ENCODE data around the gene NEIL1.
"Not testable (repeated sequence)": the region's sequence is repeated elsewhere in the genome, so short reads cannot be mapped to it uniquely, and the experiment has no call there.

The NEIL1 gene

DNA sequence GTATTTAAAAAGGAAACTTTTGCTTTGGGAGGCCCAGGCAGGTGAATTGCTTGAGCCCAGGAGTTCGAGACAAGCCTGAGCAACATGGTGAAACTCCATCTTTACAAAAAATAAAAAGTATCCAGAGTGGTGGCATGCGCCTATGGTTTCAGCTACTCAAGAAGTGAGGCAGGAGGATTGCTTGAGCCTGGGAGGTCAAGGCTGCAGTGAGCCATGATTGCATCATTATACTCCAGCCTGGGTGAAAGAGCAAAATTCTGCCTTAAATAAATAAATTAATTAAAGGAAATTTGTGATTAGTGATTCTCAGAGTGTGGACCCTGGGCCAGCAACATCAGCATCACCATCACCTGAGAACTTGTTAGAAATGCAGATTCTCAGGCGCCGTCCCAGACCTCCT is 20.9 kb upstream of the NEIL1 start:
- no peak for TF ChIP-seq ZNF274 (IDR thresholded peaks at IDR 0.05; ENCODE audit: low read depth, low read length)

GRCh38 chr15:75327005-75327404 is 19.8 kb upstream of the NEIL1 start:
- no peak overlapping the region for H3K4me3 ChIP-seq (ENCODE audit: low read length)
- TF ChIP-seq ZNF274 (IDR thresholded peaks at IDR 0.05; ENCODE audit: low read depth, low read length) = no peak

More for the DNA sequence above, 20.9 kb upstream of the NEIL1 start:
- no peak overlapping the region for H3K4me3 ChIP-seq (ENCODE audit: low read length)

DNA sequence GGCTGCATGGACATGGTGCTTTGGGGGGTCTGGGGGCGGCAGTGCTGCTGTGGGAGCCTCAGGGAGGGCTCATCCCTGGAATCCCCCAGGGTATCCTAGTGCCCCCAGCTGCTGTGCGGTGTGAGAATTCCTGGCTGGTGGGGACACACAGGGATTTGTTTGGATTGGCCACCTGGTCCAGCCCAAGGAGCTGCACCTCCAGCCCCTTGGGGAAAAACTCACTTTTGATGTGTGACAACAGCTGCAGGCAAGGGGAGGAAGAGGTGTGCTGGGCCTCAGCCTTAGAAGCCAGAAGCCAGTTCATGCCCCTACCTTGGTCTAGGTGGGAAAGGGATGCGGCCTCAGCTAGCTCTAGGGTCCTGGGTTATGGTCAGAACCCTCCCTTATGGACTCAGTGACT is 19.3 kb upstream of the NEIL1 start:
- TF ChIP-seq ZNF274 (IDR thresholded peaks at IDR 0.05; ENCODE audit: low read depth, low read length) = no peak

DNA sequence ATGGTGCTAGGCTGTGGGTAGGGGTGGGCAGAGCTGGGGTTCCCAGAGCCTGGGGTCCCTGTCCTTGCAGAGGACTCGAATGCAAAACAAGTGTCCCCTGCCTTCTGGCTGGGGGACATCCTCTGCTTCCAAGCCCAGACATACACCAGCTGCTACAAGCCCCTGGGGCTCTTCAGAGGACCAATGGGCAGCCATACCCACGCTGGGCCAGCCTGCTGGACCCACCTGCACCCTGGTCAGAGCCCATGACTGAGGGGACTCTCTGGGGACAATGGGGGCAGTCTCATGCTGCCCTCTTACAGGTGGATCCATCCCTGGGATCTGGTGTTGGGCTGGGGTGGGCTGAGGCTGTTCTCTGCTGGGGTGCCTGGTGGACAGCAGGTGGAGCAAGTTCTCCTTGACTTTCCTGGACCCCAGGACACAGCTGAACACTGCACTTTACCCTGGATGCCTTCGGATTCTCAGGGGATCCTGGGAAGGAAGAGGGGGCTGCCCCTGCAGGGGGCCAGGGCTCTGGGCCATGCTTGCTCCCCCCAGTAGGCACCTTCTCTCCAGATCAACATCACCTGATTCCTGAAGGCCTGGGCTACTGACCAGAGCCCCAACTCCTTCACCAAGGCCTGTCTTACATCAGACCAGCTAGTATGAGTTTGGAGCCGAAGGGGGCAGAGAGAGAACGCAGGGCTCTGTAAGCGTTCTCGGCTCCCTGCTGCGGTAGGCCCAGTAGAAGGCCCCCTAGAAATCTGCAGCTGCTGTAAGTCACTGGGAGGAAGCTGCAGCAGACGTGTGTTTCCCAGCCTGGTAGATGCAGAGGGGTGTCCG is 18.1 kb upstream of the NEIL1 start:
- no peak for TF ChIP-seq ZNF274 (IDR thresholded peaks at IDR 0.05; ENCODE audit: low read depth, low read length)
- no peak overlapping the region for H3K4me3 ChIP-seq (ENCODE audit: low read length)

More for the DNA sequence above, 19.3 kb upstream of the NEIL1 start:
- H3K4me3 ChIP-seq (ENCODE audit: low read length) = no peak overlapping the region

GRCh38 chr15:75329571-75329970 is 17.3 kb upstream of the NEIL1 start:
- no peak for TF ChIP-seq ZNF274 (IDR thresholded peaks at IDR 0.05; ENCODE audit: low read depth, low read length)
- no peak overlapping the region for H3K4me3 ChIP-seq (ENCODE audit: low read length)

DNA sequence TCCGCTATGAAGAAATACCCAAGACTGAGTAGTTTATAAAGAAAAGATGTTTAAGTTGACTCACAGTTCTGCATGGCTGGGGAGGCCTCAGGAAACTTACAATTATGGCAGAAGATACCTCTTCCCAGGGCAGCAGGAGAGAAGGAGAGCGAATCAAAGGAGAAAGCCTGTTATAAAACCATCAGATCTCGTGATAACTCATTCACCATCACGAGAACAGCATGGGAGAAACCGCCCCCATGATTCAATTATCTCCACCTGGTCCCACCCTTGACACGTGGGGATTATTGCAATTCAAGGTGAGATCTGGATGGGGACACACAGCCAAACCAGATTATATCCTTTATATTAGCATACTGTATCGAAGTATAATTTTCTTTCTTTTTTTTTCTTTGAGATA is 14.7 kb upstream of the NEIL1 start:
- not testable (repeated sequence) for H3K4me3 ChIP-seq (ENCODE audit: low read length)

- H3K4me3 ChIP-seq (ENCODE audit: low read length) = not testable (repeated sequence)
Measured at GRCh38 chr15:75333654-75334419, 13.0 kb upstream of the NEIL1 start.

DNA sequence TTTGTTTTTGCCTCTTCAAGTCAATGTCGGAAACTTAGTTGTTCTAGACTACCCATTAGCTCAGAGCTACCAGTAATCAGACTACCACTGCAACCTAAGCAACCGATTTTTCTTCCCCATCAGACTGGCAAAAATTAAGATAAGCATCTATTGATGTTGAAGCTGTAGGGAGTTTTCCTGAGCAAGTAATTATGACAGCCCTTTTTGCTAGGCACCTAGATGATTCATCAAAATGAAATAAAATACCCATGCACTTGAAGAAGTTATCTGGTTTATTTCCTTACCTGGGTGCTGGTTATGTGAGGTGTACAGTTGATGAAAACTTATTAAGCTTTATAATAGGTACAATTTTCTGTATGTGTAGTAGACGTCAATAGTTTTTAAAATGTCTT is 11.5 kb upstream of the NEIL1 start:
- H3K4me3 ChIP-seq (ENCODE audit: low read length) = peak overlapping the region; percentile 81
- no peak for TF ChIP-seq ZNF274 (IDR thresholded peaks at IDR 0.05; ENCODE audit: low read depth, low read length)

DNA sequence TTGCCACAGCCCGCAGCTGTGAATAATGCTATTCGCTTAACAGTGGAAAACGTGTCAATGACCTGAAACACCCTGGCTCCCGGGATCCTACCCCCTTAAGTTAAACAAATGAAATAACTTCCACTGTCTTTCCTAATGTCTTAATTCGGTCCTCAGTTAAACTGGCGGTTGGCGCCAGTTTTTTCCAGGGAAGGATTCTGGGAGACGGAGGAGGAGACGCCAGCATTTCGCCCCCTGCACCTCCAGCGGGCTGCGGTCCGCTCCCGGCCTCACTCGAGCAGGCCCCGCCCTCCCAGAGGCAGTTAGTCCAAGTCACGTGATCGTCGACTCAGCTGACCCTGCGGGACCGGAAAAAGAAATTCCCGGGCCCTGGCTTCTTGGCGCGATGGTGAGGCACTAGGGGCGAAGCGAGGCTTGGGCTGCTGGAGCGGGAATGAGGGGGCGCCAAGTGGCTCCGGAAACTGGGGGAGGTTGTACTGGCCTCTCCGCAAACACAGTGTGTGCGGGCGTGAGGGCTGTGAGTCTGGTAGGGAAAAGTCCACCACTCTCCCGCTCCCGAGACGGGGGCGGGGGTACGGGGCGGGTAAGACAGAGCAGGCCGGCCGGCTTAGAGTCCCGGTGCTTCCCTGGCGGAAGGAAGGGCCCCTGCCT is 11.0 kb upstream of the NEIL1 start, which contains the start of gene COMMD4:
Gene COMMD4 (plus strand): TSS at position 359 of the 651 bp plus-strand sequence. CDS start 27 bp downstream, at position 386.
- TF ChIP-seq ZNF274 (IDR thresholded peaks at IDR 0.05; ENCODE audit: low read depth, low read length) = no peak
- H3K4me3 ChIP-seq (ENCODE audit: low read length) = peak within 1 kb of the TSS; percentile 81

- no peak for TF ChIP-seq ZNF274 (IDR thresholded peaks at IDR 0.05; ENCODE audit: low read depth, low read length)
- H3K4me3 ChIP-seq (ENCODE audit: low read length) = no peak overlapping the region
Measured at GRCh38 chr15:75338661-75339240, 8.1 kb upstream of the NEIL1 start.

GRCh38 chr15:75339531-75340240 is 7.2 kb upstream of the NEIL1 start:
- no peak overlapping the region for H3K4me3 ChIP-seq (ENCODE audit: low read length)

GRCh38 chr15:75342221-75342620 is 4.6 kb upstream of the NEIL1 start:
- no peak for TF ChIP-seq ZNF274 (IDR thresholded peaks at IDR 0.05; ENCODE audit: low read depth, low read length)
- H3K4me3 ChIP-seq (ENCODE audit: low read length) = no peak overlapping the region

More at GRCh38 chr15:75339531-75340240, 7.2 kb upstream of the NEIL1 start:
- TF ChIP-seq ZNF274 (IDR thresholded peaks at IDR 0.05; ENCODE audit: low read depth, low read length) = no peak

- not testable (repeated sequence) for H3K4me3 ChIP-seq (ENCODE audit: low read length)
Measured at GRCh38 chr15:75343953-75344352, 2.9 kb upstream of the NEIL1 start.

Measured in GM08714 (cell line).